Neutrophil (primary cell): ENCODE measurements around the gene ZBTB48.

Experiments
- H3K27ac ChIP-seq: fragments of 200-600 bp; sonication (generic); 2 replicates; pipeline ENCODE4 v1.5.1; 2016; ENCODE audit warnings: mild to moderate bottlenecking, moderate library complexity
- H3K27me3 ChIP-seq: fragments of 200-600 bp; sonication (generic); 2 replicates; pipeline ENCODE4 v1.6.0; 2016; ENCODE audit warnings: mild to moderate bottlenecking
- H3K36me3 ChIP-seq: fragments of 200-600 bp; sonication (generic); 2 replicates; pipeline ENCODE4 v1.5.1; 2017
- H3K4me1 ChIP-seq, 2 experiments: fragments of 200-600 bp in 1 of 2; sonication (generic) in 1 of 2; 1 replicate in 1 of 2; 2 replicates in 1 of 2; pipeline versions ENCODE4 v1.5.1 to v1.6.1; 2013 to 2016; ENCODE audit warnings: low read depth in 1 of 2, low read length in 1 of 2, mild to moderate bottlenecking in 1 of 2, moderate library complexity in 1 of 2; ENCODE audit not compliant: control insufficient read depth in 1 of 2, insufficient read depth in 1 of 2
- H3K4me3 ChIP-seq, 2 experiments: fragments of 200-600 bp in 1 of 2; sonication (generic) in 1 of 2; 1 replicate in 1 of 2; 2 replicates in 1 of 2; pipeline ENCODE4 v1.5.1; 2013 to 2016; ENCODE audit warnings: low read depth in 1 of 2, low read length in 1 of 2, mild to moderate bottlenecking in 1 of 2, moderate library complexity in 1 of 2
- H3K9me3 ChIP-seq: fragments of 200-600 bp; sonication (generic); 2 replicates; pipeline ENCODE4 v1.5.1; 2016
- CTCF ChIP-seq: fragments of 200-600 bp; sonication (generic); IDR thresholded peaks from 2 replicates; pipeline ENCODE4 v1.5.1; 2016; ENCODE audit warnings: antibody characterized with exemption

Gene ZBTB48

DNA sequence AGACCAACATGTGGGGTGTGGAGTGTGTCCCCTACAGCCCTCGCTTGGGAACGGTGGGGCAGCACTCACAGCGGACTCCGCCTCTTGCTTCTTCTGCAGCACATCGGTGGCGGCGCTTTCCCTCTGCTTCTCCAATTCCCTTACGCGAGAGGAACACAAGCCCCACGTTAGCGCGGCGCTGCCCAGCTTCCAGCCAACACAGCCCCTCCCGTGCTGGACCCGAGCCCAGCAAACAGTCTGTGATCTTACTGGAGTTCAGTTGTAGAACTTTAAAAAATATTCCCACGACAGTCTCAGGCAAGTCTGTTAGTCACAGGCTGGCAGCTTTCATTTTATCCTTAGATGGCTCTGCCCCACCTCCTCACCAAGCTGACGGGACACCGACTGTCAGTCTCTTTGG lies 58.4 kb downstream of the ZBTB48 start:
- H3K27me3 ChIP-seq, result no peaks in the 10 kb centered on the region
- H3K9me3 ChIP-seq, result no peaks in the 10 kb centered on the region
- peaks cover 64% of the 10 kb centered on the region for H3K36me3 ChIP-seq
- H3K27ac ChIP-seq, result no peak overlapping the region
- no peak for TF ChIP-seq CTCF
- no peaks in the 10 kb centered on the region for H3K4me1 ChIP-seq
- H3K4me3 ChIP-seq, result no peak overlapping the region
